Measurements from ENCODE around the gene C17orf67. TPM values are rescaled to one million over a fixed set of nuclear protein-coding genes. Genes with fewer than 3 reads are reported as not detected.

Gene C17orf67
- total and polyA plus RNA-seq, 7 donors: 0.14 to 1.1 (median 0.25) TPM; not detected in 1

DNA sequence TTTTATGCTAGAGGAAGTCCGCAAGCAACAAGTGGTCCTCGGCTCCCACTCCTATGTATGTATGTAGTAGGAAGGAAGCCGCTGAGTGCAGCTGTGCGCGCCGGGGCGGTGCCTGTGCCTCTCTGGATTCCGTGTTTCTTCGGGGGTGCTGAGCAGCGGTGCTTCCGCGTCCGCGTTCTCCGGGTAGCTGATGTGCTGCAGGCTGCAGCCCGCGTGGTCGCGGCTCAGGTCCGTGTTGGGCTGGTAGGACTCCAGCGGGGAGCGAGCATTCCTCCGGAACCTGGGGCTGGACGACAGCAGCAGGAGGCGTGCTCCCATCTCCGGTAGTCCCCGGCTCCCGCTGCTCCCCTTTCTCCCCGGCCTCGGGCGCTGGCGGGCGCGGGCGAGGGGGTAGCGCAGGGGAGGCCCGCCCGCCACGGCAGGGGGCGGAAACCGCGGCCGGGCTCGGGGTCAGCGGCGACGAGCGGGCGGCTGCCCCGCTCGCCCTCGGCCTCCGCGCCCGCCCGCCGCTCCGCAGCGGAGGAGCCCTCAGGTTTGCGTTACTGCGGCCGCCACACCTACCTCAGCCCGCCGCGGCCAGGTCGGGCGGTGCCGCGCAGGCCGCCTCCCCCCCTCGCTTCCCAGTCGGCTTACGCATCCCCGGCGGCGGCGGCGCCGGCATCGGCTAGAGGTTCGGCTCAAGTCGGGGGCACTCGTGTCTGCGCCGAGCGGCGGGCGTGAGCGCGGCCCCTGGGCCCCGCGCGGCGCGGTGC is 487 bp downstream of the C17orf67 start:
- Histone ChIP-seq H3K36me3 (ENCODE audit: insufficient read depth in 1 of 2, low read depth in 1 of 2) (no peaks in the 10 kb centered on the region), H3K4me3 (peak overlapping the region; percentile 78), H3K4me1 (peaks cover 2% of the 10 kb centered on the region), H3K27ac (peak overlapping the region; percentile 47), H3K9me3 (no peaks in the 10 kb centered on the region), H3K27me3 (ENCODE audit: insufficient read depth in 3 of 3, low read length in 2 of 3) (peaks cover 0 to 8% (median 2%) of the 10 kb centered on the region in 3 donors)
- ATAC-seq (peak; percentile 53 to 70 (median 63)), DNase-seq (peak; percentile 52 to 72)
- intact Hi-C loops (cut with DNase I): no loop called here
- WGBS, 3 donors: 1% methylated on average over 36 to 95 of the region's 95 CpGs
- TF ChIP-seq, protein P1, sequence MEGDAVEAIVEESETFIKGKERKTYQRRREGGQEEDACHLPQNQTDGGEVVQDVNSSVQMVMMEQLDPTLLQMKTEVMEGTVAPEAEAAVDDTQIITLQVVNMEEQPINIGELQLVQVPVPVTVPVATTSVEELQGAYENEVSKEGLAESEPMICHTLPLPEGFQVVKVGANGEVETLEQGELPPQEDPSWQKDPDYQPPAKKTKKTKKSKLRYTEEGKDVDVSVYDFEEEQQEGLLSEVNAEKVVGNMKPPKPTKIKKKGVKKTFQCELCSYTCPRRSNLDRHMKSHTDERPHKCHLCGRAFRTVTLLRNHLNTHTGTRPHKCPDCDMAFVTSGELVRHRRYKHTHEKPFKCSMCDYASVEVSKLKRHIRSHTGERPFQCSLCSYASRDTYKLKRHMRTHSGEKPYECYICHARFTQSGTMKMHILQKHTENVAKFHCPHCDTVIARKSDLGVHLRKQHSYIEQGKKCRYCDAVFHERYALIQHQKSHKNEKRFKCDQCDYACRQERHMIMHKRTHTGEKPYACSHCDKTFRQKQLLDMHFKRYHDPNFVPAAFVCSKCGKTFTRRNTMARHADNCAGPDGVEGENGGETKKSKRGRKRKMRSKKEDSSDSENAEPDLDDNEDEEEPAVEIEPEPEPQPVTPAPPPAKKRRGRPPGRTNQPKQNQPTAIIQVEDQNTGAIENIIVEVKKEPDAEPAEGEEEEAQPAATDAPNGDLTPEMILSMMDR (IDR thresholded peaks at IDR 0.05): no peak

DNA sequence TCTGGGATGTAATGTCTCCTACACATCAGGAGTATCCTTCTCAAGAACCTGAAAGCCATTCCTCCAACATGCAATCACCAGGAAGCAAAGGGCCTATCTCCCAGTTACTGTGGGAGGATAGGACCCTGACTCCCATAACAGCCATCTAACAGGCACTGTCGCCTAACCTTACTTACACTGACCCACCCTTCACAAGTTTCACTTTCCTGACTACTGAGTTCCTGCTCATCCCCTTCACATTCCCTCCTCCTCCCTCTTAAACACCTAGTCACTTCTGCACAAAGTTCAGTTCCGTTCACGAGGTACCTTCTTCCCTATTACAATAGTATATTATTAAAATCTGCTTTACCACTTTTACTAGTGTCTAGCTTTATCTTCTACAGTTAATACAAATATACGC is 1.3 kb downstream of the C17orf67 start:
- Histone ChIP-seq H3K27me3 (ENCODE audit: insufficient read depth in 3 of 3, low read length in 2 of 3) (peaks cover 0 to 8% (median 2%) of the 10 kb centered on the region in 3 donors), H3K27ac (no peak overlapping the region), H3K4me3 (peak overlapping the region; percentile 78), H3K4me1 (peaks cover 2% of the 10 kb centered on the region), H3K36me3 (ENCODE audit: insufficient read depth in 1 of 2, low read depth in 1 of 2) (no peaks in the 10 kb centered on the region), H3K9me3 (no peaks in the 10 kb centered on the region)
- intact Hi-C loops (cut with DNase I): no loop called here
- no peak for ATAC-seq
- WGBS, 3 donors: 70 to 75% (median 72%) methylated on average over 4 of the region's 4 CpGs
- TF ChIP-seq, protein P1 (IDR thresholded peaks at IDR 0.05): no peak
- DNase-seq: no peak

DNA sequence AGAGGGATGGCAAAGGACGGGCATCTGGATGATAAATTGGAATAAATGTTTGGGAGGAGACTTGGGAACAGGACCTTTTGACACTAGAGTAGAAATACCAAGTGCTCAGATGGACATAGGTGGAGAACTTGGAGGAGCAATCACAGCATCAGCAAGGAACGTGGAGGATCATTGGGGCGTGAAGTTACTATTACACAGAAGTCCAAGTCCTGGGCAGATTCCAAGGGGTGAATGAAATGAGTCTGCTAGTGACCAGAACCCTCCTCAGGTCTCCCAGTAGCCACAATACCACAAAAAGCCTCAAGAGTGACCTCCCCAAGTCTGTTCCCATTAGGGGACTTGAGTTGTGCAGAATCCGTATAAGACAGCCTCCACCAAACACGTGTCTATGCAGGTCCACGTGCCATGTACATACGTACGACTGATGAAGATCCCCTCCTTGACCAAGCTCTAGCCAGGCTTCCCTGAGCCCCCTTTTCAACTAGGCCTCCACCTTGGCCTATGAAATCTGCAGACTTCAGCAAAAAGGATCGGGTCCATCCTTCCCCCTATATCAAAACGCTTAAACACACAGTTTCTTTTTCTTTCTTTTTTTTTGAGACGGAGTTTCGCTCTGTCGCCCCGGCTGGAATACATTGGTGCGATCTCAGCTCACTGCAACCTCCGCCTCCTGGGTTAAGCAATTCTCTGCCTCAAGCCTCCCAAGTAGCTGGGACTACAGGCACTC is 2.2 kb downstream of the C17orf67 start:
- intact Hi-C loops (cut with DNase I): no loop called here
- Histone ChIP-seq H3K27me3 (ENCODE audit: insufficient read depth in 3 of 3, low read length in 2 of 3) (peaks cover 0 to 8% (median 2%) of the 10 kb centered on the region in 3 donors), H3K4me1 (peaks cover 2% of the 10 kb centered on the region), H3K27ac (no peak overlapping the region), H3K9me3 (no peaks in the 10 kb centered on the region), H3K4me3 (no peak overlapping the region), H3K36me3 (ENCODE audit: insufficient read depth in 1 of 2, low read depth in 1 of 2) (no peaks in the 10 kb centered on the region)
- DNase-seq (no peak), ATAC-seq (no peak)
- TF ChIP-seq, protein P1 (IDR thresholded peaks at IDR 0.05): no peak
- 92 to 96% (median 95%) methylated on average over 16 of the region's 16 CpGs for WGBS, 3 donors

DNA sequence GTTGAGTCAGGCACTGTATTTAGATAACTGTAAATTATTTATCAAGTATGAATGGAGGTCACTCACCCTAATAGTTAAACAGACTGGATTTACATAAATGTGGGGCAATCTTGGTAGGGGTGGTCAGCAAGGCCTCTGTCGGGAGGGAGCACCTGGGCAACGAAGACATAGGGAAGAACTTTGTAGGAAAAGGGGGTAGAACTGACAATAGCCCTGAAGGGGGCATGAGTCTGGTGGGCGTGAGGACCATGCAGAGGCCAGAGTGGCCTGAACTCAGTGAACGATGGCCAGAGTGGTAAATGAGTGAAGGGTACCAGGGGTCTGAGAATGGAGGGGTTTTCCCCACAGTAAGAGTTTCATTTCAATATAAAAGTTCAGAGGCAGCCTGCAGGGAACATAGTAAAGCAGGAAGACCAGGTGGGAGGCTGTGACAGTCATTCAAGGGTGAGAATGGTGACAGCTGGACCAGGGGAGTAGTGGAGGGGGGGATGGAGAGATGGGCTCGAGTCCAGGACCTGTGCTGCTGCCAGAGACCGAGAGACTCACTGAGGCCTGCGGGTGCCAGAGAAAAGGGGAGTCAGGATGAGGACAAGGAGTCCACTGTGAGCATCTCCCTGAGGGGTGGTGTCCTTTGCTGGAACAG is 2.9 kb downstream of the C17orf67 start:
- ATAC-seq (no peak), DNase-seq (no peak)
- 66 to 73% (median 70%) methylated on average over 7 of the region's 7 CpGs for WGBS, 3 donors
- H3K4me1 ChIP-seq: peaks cover 2% of the 10 kb centered on the region
- no peaks in the 10 kb centered on the region for H3K9me3 ChIP-seq
- H3K36me3 ChIP-seq (ENCODE audit: insufficient read depth in 1 of 2, low read depth in 1 of 2): no peaks in the 10 kb centered on the region
- H3K4me3 ChIP-seq: no peak overlapping the region
- H3K27ac ChIP-seq: no peak overlapping the region
- H3K27me3 ChIP-seq (ENCODE audit: insufficient read depth in 3 of 3, low read length in 2 of 3): peaks cover 0 to 8% (median 2%) of the 10 kb centered on the region in 3 donors
- TF ChIP-seq, protein P1 (IDR thresholded peaks at IDR 0.05): no peak
- intact Hi-C loops (cut with DNase I): no loop called here
